Keratinocyte (primary cell): Measurements from ENCODE around the gene CDHR1.

Experiments
- CTCF ChIP-seq, 3 experiments: IDR thresholded peaks in 1 of 3; conservative IDR thresholded peaks in 1 of 3; optimal IDR thresholded peaks in 1 of 3; 2 replicates in 2 of 3; 3 replicates in 1 of 3; pipeline versions ENCODE3 to v1.5.1; 2011; ENCODE audit warnings: low read length in 3 of 3, mild to moderate bottlenecking in 3 of 3, moderate library complexity in 2 of 3, control low read depth in 1 of 3, inconsistent platforms in 1 of 3; ENCODE audit not compliant: insufficient read depth in 2 of 3; ENCODE audit errors: extremely low read depth in 1 of 3
- EZH2 ChIP-seq: IDR thresholded peaks from one replicate; pipeline ENCODE4 v1.6.1; 2012; ENCODE audit warnings: inconsistent platforms, mild to moderate bottlenecking, low read length, moderate library complexity

GRCh38 chr10:84173501-84173929, 20.8 kb upstream of the CDHR1 start, which contains the start of gene GPR15LG:
- TF ChIP-seq CTCF (optimal IDR thresholded peaks at IDR 0.05 in 1 of 3, IDR thresholded peaks at IDR 0.05 in 1 of 3, conservative IDR thresholded peaks at IDR 0.05 in 1 of 3; ENCODE audit: extremely low read depth in 1 of 3, insufficient read depth in 2 of 3, low read length in 3 of 3) (no peak), EZH2 (no peak)
